ENCODE results near the gene HOXB6. TPM values are rescaled to one million over a fixed set of nuclear protein-coding genes. Genes with fewer than 3 reads are reported as not detected.

HOXB6 gene
- total RNA-seq, 2 experiments from 2014 or later: not detected

GRCh38 chr17:48609033-48609432 is 4.2 kb upstream of the HOXB6 start:
- no peak overlapping the region for H3K4me3 Mint-ChIP-seq
- ChIA-PET CTCF (interaction anchor here (1.1 to 6.3 kb wide), 6 partner anchors 8 to 301 kb away, joined by 3 to 45 read pairs (median 4); partner anchors contain the start of gene HOXB5), POLR2A (interaction anchor here (0.8 to 1.5 kb wide), 3 partner anchors 14 to 53 kb away, joined by 3 read pairs; no protein-coding TSS in a partner anchor)
- peaks cover 22% of the 10 kb centered on the region for H3K4me1 Mint-ChIP-seq (ENCODE audit: low read depth)
- peaks cover 73% of the 10 kb centered on the region for H3K27me3 Mint-ChIP-seq
- H3K27ac Mint-ChIP-seq: no peak overlapping the region
- intact Hi-C loops (cut with micrococcal nuclease): no loop called here
- DNase-seq: no peak
- TF ChIP-seq CTCF (IDR thresholded peaks at IDR 0.05): no peak
- no peak for ATAC-seq
- no peaks in the 10 kb centered on the region for H3K36me3 Mint-ChIP-seq (ENCODE audit: low read depth)
- H3K9me3 Mint-ChIP-seq: no peaks in the 10 kb centered on the region

GRCh38 chr17:48608494-48608834 is 3.7 kb upstream of the HOXB6 start:
- no peak for TF ChIP-seq CTCF (IDR thresholded peaks at IDR 0.05)
- Mint-ChIP-seq H3K27ac (no peak overlapping the region), H3K27me3 (peaks cover 71% of the 10 kb centered on the region), H3K36me3 (ENCODE audit: low read depth) (no peaks in the 10 kb centered on the region), H3K4me3 (no peak overlapping the region), H3K9me3 (no peaks in the 10 kb centered on the region), H3K4me1 (ENCODE audit: low read depth) (peaks cover 21% of the 10 kb centered on the region)
- DNase-seq (no peak), ATAC-seq (no peak)
- intact Hi-C loops (cut with micrococcal nuclease): no loop called here
- ChIA-PET CTCF (interaction anchor here (1.1 to 6.3 kb wide), 4 partner anchors 14 to 115 kb away, joined by 3 to 45 read pairs (median 3); partner anchors contain the start of gene HOXB5), POLR2A (interaction anchor here (1.0 to 1.5 kb wide), 2 partner anchors 14 to 53 kb away, joined by 3 read pairs; no protein-coding TSS in a partner anchor)

- DNase-seq (no peak), ATAC-seq (no peak)
- Mint-ChIP-seq H3K36me3 (ENCODE audit: low read depth) (no peaks in the 10 kb centered on the region), H3K27ac (no peak overlapping the region), H3K9me3 (no peaks in the 10 kb centered on the region), H3K4me3 (no peak overlapping the region), H3K27me3 (peaks cover 74% of the 10 kb centered on the region), H3K4me1 (ENCODE audit: low read depth) (peaks cover 17% of the 10 kb centered on the region)
- ChIA-PET CTCF (interaction anchor here (0.8 to 6.3 kb wide), 4 partner anchors 13 to 344 kb away, joined by 3 to 45 read pairs (median 8); partner anchors contain the start of gene HOXB5), POLR2A (interaction anchor here (0.7 kb wide), 1 partner anchor 11 kb away, joined by 3 read pairs; no protein-coding TSS in a partner anchor)
- intact Hi-C loops (cut with micrococcal nuclease): no loop called here
- TF ChIP-seq CTCF (IDR thresholded peaks at IDR 0.05): no peak
Observed at GRCh38 chr17:48606892-48607614, 2.3 kb upstream of the HOXB6 start.

- Mint-ChIP-seq H3K36me3 (ENCODE audit: low read depth) (no peaks in the 10 kb centered on the region), H3K4me1 (ENCODE audit: low read depth) (peaks cover 19% of the 10 kb centered on the region), H3K27me3 (peaks cover 77% of the 10 kb centered on the region), H3K27ac (no peak overlapping the region), H3K9me3 (no peaks in the 10 kb centered on the region), H3K4me3 (no peak overlapping the region)
- DNase-seq (no peak), ATAC-seq (no peak)
- intact Hi-C loops (cut with micrococcal nuclease): no loop called here
- POLR2A ChIA-PET: no interaction called here
- no peak for TF ChIP-seq CTCF (IDR thresholded peaks at IDR 0.05)
- CTCF ChIA-PET: interaction anchor here (0.8 to 6.3 kb wide), 4 partner anchors 12 to 344 kb away, joined by 3 to 45 read pairs (median 8); partner anchors contain the start of gene HOXB5
Observed at GRCh38 chr17:48605991-48606891, 1.5 kb upstream of the HOXB6 start.

Measured in activated CD8-positive, alpha-beta T cell treated with anti-CD3 and anti-CD28 coated beads for 36 hours (primary cell).